ENCODE results near the gene SDC1.

GRCh38 chr2:20191714-20192569 lies 33.0 kb downstream of the SDC1 start:
- TF ChIP-seq, protein P1, sequence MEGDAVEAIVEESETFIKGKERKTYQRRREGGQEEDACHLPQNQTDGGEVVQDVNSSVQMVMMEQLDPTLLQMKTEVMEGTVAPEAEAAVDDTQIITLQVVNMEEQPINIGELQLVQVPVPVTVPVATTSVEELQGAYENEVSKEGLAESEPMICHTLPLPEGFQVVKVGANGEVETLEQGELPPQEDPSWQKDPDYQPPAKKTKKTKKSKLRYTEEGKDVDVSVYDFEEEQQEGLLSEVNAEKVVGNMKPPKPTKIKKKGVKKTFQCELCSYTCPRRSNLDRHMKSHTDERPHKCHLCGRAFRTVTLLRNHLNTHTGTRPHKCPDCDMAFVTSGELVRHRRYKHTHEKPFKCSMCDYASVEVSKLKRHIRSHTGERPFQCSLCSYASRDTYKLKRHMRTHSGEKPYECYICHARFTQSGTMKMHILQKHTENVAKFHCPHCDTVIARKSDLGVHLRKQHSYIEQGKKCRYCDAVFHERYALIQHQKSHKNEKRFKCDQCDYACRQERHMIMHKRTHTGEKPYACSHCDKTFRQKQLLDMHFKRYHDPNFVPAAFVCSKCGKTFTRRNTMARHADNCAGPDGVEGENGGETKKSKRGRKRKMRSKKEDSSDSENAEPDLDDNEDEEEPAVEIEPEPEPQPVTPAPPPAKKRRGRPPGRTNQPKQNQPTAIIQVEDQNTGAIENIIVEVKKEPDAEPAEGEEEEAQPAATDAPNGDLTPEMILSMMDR (IDR thresholded peaks at IDR 0.05) = no peak
- no peak for TF ChIP-seq POLR2A (IDR thresholded peaks at IDR 0.05)
